Fibroblast of lung (primary cell): ENCODE measurements around the gene PIP4K2A. TPM values are rescaled to one million over a fixed set of nuclear protein-coding genes. Genes with fewer than 3 reads are reported as not detected.
A peak's percentile ranks its signal among the peaks of the same experiment; 100 is the strongest.

Experiments
- DNase-seq, 2 donors: peaks; one replicate each; pipeline versions ENCODE4 v3.0.0 to v3.0.0-alpha.2; 2010; ENCODE audit warnings: low read depth in 2 of 2
- H2AFZ ChIP-seq: 2 replicates; pipeline ENCODE4 v1.5.1; 2012; ENCODE audit warnings: low read length, control low read depth, inconsistent platforms
- H3K27ac ChIP-seq: 2 replicates; pipeline ENCODE4 v1.5.1; 2011; ENCODE audit warnings: low read length, control low read depth; ENCODE audit not compliant: insufficient read depth
- H3K27me3 ChIP-seq: 2 replicates; pipeline ENCODE4 v1.5.1; 2011; ENCODE audit warnings: mild to moderate bottlenecking, low read length; ENCODE audit not compliant: control insufficient read depth, insufficient read depth
- H3K36me3 ChIP-seq: 2 replicates; pipeline ENCODE4 v1.5.1; 2011; ENCODE audit warnings: low read length; ENCODE audit not compliant: control insufficient read depth, insufficient read depth
- H3K4me1 ChIP-seq: 2 replicates; pipeline ENCODE4 v1.5.1; 2011; ENCODE audit warnings: low read length; ENCODE audit not compliant: control insufficient read depth, insufficient read depth; ENCODE audit errors: extremely low read depth
- H3K4me2 ChIP-seq: 2 replicates; pipeline ENCODE4 v1.5.1; 2011; ENCODE audit warnings: low read length, control low read depth; ENCODE audit not compliant: insufficient read depth; ENCODE audit errors: extremely low read depth
- H3K4me3 ChIP-seq, 4 experiments: fragments of 200-600 bp in 1 of 4; sonication (generic) in 1 of 4; replicated peaks in 1 of 4; 2 replicates each; pipeline ENCODE4 v1.5.1; 2011 to 2016; ENCODE audit warnings: low read length in 4 of 4, low read depth in 3 of 4, mild to moderate bottlenecking in 3 of 4, control low read depth in 2 of 4, inconsistent platforms in 1 of 4, mixed read lengths in 1 of 4; ENCODE audit not compliant: insufficient read depth in 1 of 4; ENCODE audit errors: control extremely low read depth in 1 of 4
- H3K79me2 ChIP-seq: 2 replicates; pipeline ENCODE4 v1.5.1; 2012; ENCODE audit warnings: mild to moderate bottlenecking, low read length, inconsistent platforms; ENCODE audit not compliant: control insufficient read depth, insufficient read depth
- H3K9ac ChIP-seq: 2 replicates; pipeline ENCODE4 v1.5.1; 2011; ENCODE audit warnings: mild to moderate bottlenecking, low read length, control low read depth; ENCODE audit not compliant: insufficient read depth
- H3K9me3 ChIP-seq: 2 replicates; pipeline ENCODE4 v1.5.1; 2012; ENCODE audit warnings: low read depth, low read length; ENCODE audit not compliant: control insufficient read depth, insufficient read depth
- H4K20me1 ChIP-seq: 2 replicates; pipeline ENCODE4 v1.5.1; 2011; ENCODE audit warnings: low read length; ENCODE audit not compliant: control insufficient read depth, insufficient read depth; ENCODE audit errors: extremely low read depth
- CTCF ChIP-seq, 2 donors: IDR thresholded peaks in 1 of 2; conservative IDR thresholded peaks in 1 of 2; 1 replicate in 1 of 2; 2 replicates in 1 of 2; pipeline ENCODE4 v1.5.1; 2011 to 2012; ENCODE audit warnings: low read length in 2 of 2, control low read depth in 1 of 2, inconsistent platforms in 1 of 2, low read depth in 1 of 2, mild to moderate bottlenecking in 1 of 2
- EZH2 ChIP-seq: IDR thresholded peaks from 2 replicates; pipeline ENCODE4 v1.5.1; 2012; ENCODE audit warnings: low read length, control low read depth, mild to moderate bottlenecking; ENCODE audit errors: missing control alignments
- polyA plus RNA-seq, 2 donors: library from polyadenylated mRNA; depleted of rRNA in 1 of 2; stranded (reverse) in 1 of 2; unstranded in 1 of 2; fragments of >200 nt; gene quantifications; 2 replicates each; pipeline ENCODE4 v1.2.1, GENCODE V29; 2011 to 2012; ENCODE audit warnings: missing spikeins in 1 of 2
- total RNA-seq: library from RNA; depleted of rRNA; stranded (reverse); fragments of >200 nt; gene quantifications from 2 replicates; pipeline ENCODE4 v1.2.1, GENCODE V29; 2014

Gene PIP4K2A
- total and polyA plus RNA-seq, 2 donors (not counting 1 experiment from before 2014, with no cell fraction given), result 28.5 to 40.0 TPM

DNA sequence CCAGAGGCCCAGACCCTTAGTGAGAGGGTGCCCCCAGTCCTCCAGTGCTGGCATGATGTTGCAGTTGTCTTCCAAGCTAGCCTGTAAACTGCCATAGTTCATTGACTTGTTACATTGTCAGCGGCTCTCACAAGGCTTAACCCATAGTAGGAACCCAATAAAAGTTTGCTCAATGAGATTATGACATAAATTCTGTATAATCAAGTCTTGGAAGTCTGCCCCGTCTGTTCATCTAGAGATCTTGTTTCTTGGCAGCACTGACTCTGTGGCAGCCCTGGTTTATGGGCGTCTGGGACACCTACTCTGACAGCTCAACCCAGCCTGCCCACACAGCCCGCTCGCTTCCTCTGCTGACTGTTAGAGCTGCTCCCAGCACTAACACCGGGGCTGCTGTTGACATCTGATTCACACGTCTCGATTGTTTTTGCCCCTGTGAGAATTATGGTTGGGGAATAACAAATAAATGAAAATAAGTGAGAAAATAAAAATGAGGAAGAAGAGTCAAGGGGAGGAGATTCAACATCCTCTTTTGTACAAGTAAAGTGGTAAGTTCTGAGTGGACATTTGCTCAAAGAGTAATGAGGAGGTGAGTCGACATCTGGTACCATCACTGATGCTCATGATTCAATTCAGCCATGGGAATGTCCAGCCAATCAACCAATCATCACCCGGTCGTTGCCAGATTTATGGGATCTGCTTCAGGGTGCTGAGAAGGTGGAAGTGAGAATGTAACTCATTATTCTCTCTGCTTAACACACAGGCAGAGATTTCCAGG, 208.3 kb downstream of the PIP4K2A start:
- Histone ChIP-seq H2AFZ (no peak overlapping the region), H3K9me3 (no peaks in the 10 kb centered on the region), H3K4me1 (no peaks in the 10 kb centered on the region), H3K27ac (no peak overlapping the region), H3K79me2 (no peaks in the 10 kb centered on the region), H4K20me1 (no peaks in the 10 kb centered on the region), H3K4me3 (no peak overlapping the region), H3K4me2 (no peak overlapping the region), H3K9ac (no peak overlapping the region), H3K27me3 (no peaks in the 10 kb centered on the region), H3K36me3 (no peaks in the 10 kb centered on the region)
- peak in 1 of 2 donors; percentile 25 for DNase-seq
- no peak for TF ChIP-seq EZH2
- TF ChIP-seq CTCF (conservative IDR thresholded peaks at IDR 0.05 in 1 of 2, IDR thresholded peaks at IDR 0.05 in 1 of 2; ENCODE audit: low read depth in 1 of 2, low read length in 2 of 2), result no peak

DNA sequence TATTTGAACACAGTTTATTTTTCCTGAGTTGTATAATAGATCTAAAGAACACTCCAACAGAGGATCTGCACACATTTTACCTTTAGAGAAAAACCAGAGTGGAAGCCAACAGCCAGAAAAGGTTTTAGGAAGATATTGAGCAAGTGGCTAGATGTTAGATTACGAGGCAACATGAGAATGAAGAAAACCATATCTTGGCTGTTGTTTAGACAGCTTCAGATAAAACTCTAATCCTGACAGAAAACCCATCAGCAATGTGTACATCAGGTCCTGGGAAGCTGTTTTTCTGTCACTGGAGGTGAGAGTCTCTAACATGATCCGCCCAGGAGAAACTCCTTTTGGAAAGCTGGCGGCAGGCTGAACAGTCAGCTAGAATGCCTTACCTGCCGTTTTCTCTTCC, 209.6 kb downstream of the PIP4K2A start:
- TF ChIP-seq CTCF (conservative IDR thresholded peaks at IDR 0.05 in 1 of 2, IDR thresholded peaks at IDR 0.05 in 1 of 2; ENCODE audit: low read depth in 1 of 2, low read length in 2 of 2), result no peak
- no peak for TF ChIP-seq EZH2
- no peaks in the 10 kb centered on the region for H4K20me1 ChIP-seq
- no peaks in the 10 kb centered on the region for H3K4me1 ChIP-seq
- no peak overlapping the region for H2AFZ ChIP-seq
- no peak overlapping the region for H3K4me2 ChIP-seq
- H3K9ac ChIP-seq, result no peak overlapping the region
- peaks cover 6% of the 10 kb centered on the region for H3K27me3 ChIP-seq
- H3K79me2 ChIP-seq, result no peaks in the 10 kb centered on the region
- no peaks in the 10 kb centered on the region for H3K36me3 ChIP-seq
- H3K9me3 ChIP-seq, result no peaks in the 10 kb centered on the region
- H3K4me3 ChIP-seq, result no peak overlapping the region
- no peak for DNase-seq
- H3K27ac ChIP-seq, result no peak overlapping the region

- Histone ChIP-seq H3K79me2 (no peaks in the 10 kb centered on the region), H3K9ac (no peak overlapping the region), H3K4me1 (no peaks in the 10 kb centered on the region), H3K27me3 (peaks cover 7% of the 10 kb centered on the region), H3K4me3 (no peak overlapping the region), H3K27ac (no peak overlapping the region), H3K9me3 (no peaks in the 10 kb centered on the region), H3K36me3 (no peaks in the 10 kb centered on the region), H3K4me2 (no peak overlapping the region), H2AFZ (no peak overlapping the region), H4K20me1 (no peaks in the 10 kb centered on the region)
- no peak for TF ChIP-seq CTCF (conservative IDR thresholded peaks at IDR 0.05 in 1 of 2, IDR thresholded peaks at IDR 0.05 in 1 of 2; ENCODE audit: low read depth in 1 of 2, low read length in 2 of 2)
- TF ChIP-seq EZH2, result no peak
- DNase-seq, result peak in 1 of 2 donors; percentile 66
These were observed 210.9 kb downstream of the PIP4K2A start for GRCh38 chr10:22503315-22504088.
